WTC11 (cell line): ENCODE results near the gene DYNLRB1. TPM values are rescaled to one million over a fixed set of nuclear protein-coding genes. Genes with fewer than 3 reads are reported as not detected.

ENCODE experiments used
- ATAC-seq: fragments of 200-7000 bp; cut with Tn5 transposase; 2 replicates; pipeline ENCODE4 v1.10.0; 2021; ENCODE audit warnings: mild to moderate bottlenecking, moderate library complexity
- CTCF ChIA-PET: fragments of 300-600 bp; sonication (Branson Sonifier 250); formaldehyde crosslinking; loops from one replicate; lab custom pipeline; 2021; ENCODE audit warnings: antibody characterized with exemption; lab: Charles Lee
- POLR2A ChIA-PET: fragments of 350-600 bp; sonication (Branson Sonifier 250); formaldehyde crosslinking; loops from one replicate; lab custom pipeline; 2021; ENCODE audit warnings: antibody characterized with exemption; lab: Charles Lee
- DNase-seq: peaks from one replicate; pipeline ENCODE4 v3.0.0; 2021; ENCODE audit warnings: low spot score
- H3K27ac Mint-ChIP-seq: 2 replicates; pipeline ENCODE4 v1.8.0; 2021; ENCODE audit warnings: mixed read lengths
- H3K27me3 Mint-ChIP-seq: 2 replicates; pipeline ENCODE4 v1.8.0; 2021; ENCODE audit warnings: low read depth, mild to moderate bottlenecking, moderate library complexity, mixed read lengths
- H3K36me3 Mint-ChIP-seq: 2 replicates; pipeline ENCODE4 v1.8.0; 2021; ENCODE audit warnings: mixed read lengths
- H3K4me1 Mint-ChIP-seq: 2 replicates; pipeline ENCODE4 v1.8.0; 2022; ENCODE audit warnings: mixed read lengths
- H3K4me3 Mint-ChIP-seq: 2 replicates; pipeline ENCODE4 v1.8.0; 2021; ENCODE audit warnings: mild to moderate bottlenecking, moderate library complexity, mixed read lengths
- H3K9me3 Mint-ChIP-seq: 2 replicates; pipeline ENCODE4 v1.8.0; 2021; ENCODE audit warnings: mixed read lengths
- ARID4B ChIP-seq: sonication (generic); formaldehyde crosslinking; IDR thresholded peaks from 2 replicates; pipeline ENCODE4 v1.8.0; 2023; ENCODE audit warnings: missing genetic modification reagents, mild to moderate bottlenecking, borderline replicate concordance
- ELF4 ChIP-seq: sonication (generic); formaldehyde crosslinking; IDR thresholded peaks from 2 replicates; pipeline ENCODE4 v1.8.1; 2022; ENCODE audit warnings: low read depth, mild to moderate bottlenecking, moderate library complexity, missing genetic modification reagents
- FOXJ3 ChIP-seq: sonication (generic); formaldehyde crosslinking; IDR thresholded peaks from 2 replicates; pipeline ENCODE4 v1.9.0; 2021; ENCODE audit warnings: missing genetic modification reagents, mild to moderate bottlenecking, borderline replicate concordance
- IRF1 ChIP-seq: sonication (generic); formaldehyde crosslinking; IDR thresholded peaks from 2 replicates; pipeline ENCODE4 v1.8.0; 2023; ENCODE audit warnings: missing genetic modification reagents
- KAT7 ChIP-seq: sonication (generic); formaldehyde crosslinking; IDR thresholded peaks from 2 replicates; pipeline ENCODE4 v1.8.1; 2023; ENCODE audit warnings: missing genetic modification reagents, mild to moderate bottlenecking, borderline replicate concordance
- NR1H2 ChIP-seq: sonication (generic); formaldehyde crosslinking; IDR thresholded peaks from 2 replicates; pipeline ENCODE4 v1.9.0; 2021; ENCODE audit warnings: mild to moderate bottlenecking, moderate library complexity, missing genetic modification reagents
- PREB ChIP-seq: sonication (generic); formaldehyde crosslinking; IDR thresholded peaks from 2 replicates; pipeline ENCODE4 v1.8.1; 2022; ENCODE audit warnings: mild to moderate bottlenecking, missing genetic modification reagents, moderate library complexity, borderline replicate concordance
- RELA ChIP-seq: sonication (generic); formaldehyde crosslinking; IDR thresholded peaks from 2 replicates; pipeline ENCODE4 v1.8.1; 2022; ENCODE audit warnings: missing genetic modification reagents, mild to moderate bottlenecking, borderline replicate concordance
- SOX15 ChIP-seq: fragments of 250-450 bp; sonication (Bioruptor Pico); IDR thresholded peaks from 2 replicates; pipeline ENCODE4 v1.9.0; 2021; ENCODE audit warnings: mild to moderate bottlenecking
- SP1 ChIP-seq: sonication (generic); formaldehyde crosslinking; conservative IDR thresholded peaks from 2 replicates; pipeline ENCODE4 v1.8.1; 2022; ENCODE audit warnings: missing genetic modification reagents
- TEAD4 ChIP-seq: sonication (generic); formaldehyde crosslinking; IDR thresholded peaks from 2 replicates; pipeline ENCODE4 v1.8.0; 2022; ENCODE audit warnings: mild to moderate bottlenecking, missing genetic modification reagents
- ZNF138 ChIP-seq: sonication (generic); formaldehyde crosslinking; conservative IDR thresholded peaks from 2 replicates; pipeline ENCODE4 v1.8.1; 2022; ENCODE audit warnings: mild to moderate bottlenecking, moderate library complexity, missing genetic modification reagents
- ZNF281 ChIP-seq: sonication (generic); formaldehyde crosslinking; IDR thresholded peaks from 2 replicates; pipeline ENCODE4 v1.8.0; 2023; ENCODE audit warnings: mild to moderate bottlenecking, missing genetic modification reagents
- ZNF423 ChIP-seq: fragments of 250-450 bp; sonication (Bioruptor Pico); IDR thresholded peaks from 2 replicates; pipeline ENCODE4 v2.1.2; 2022; ENCODE audit warnings: mild to moderate bottlenecking, moderate library complexity
- ZNF425 ChIP-seq: fragments of 250-450 bp; sonication (Bioruptor Pico); conservative IDR thresholded peaks from 2 replicates; pipeline ENCODE4 v1.9.0; 2021; ENCODE audit warnings: mild to moderate bottlenecking
- total RNA-seq: library from RNA; stranded (reverse); gene quantifications from 3 replicates; pipeline ENCODE4 v1.2.3, GENCODE V29; 2021

DYNLRB1 gene
- total RNA-seq, 1 experiment from 2014 or later: 99.3 TPM

GRCh38 chr20:34535301-34535840 is 19.1 kb downstream of the DYNLRB1 start:
- ATAC-seq: no peak
- H3K27ac Mint-ChIP-seq: no peak overlapping the region
- H3K36me3 Mint-ChIP-seq: peaks cover 29% of the 10 kb centered on the region
- H3K4me3 Mint-ChIP-seq: no peak overlapping the region
- TF ChIP-seq PREB (CRISPR knock-in tag): no peak
- no peak for TF ChIP-seq IRF1
- no peak for TF ChIP-seq ELF4 (CRISPR knock-in tag)
- no peak for TF ChIP-seq ZNF281 (CRISPR knock-in tag)
- no peak for TF ChIP-seq NR1H2 (CRISPR knock-in tag)
- TF ChIP-seq KAT7: no peak
- no peak for TF ChIP-seq SOX15 (CRISPR knock-in tag)
- no peak for TF ChIP-seq FOXJ3
- no peak for TF ChIP-seq ZNF423
- no peak for TF ChIP-seq TEAD4
- no peak for TF ChIP-seq SP1 (CRISPR knock-in tag)
- TF ChIP-seq ZNF138: no peak
- TF ChIP-seq RELA (CRISPR knock-in tag): no peak
- no peak for TF ChIP-seq ARID4B
- TF ChIP-seq ZNF425 (CRISPR knock-in tag): no peak
- CTCF ChIA-PET: interaction anchor here (2.2 kb wide), 1 partner anchor 27 kb away, joined by 8 read pairs; no protein-coding TSS in a partner anchor
- no peak for DNase-seq
- POLR2A ChIA-PET: no interaction called here
- H3K27me3 Mint-ChIP-seq: no peaks in the 10 kb centered on the region
- H3K9me3 Mint-ChIP-seq: no peaks in the 10 kb centered on the region
- H3K4me1 Mint-ChIP-seq: no peaks in the 10 kb centered on the region
